NCI-H226 (cell line): ENCODE results near the gene CC2D2B.
A peak's percentile ranks its signal among the peaks of the same experiment; 100 is the strongest.
"Not testable (repeated sequence)": the region's sequence is repeated elsewhere in the genome, so short reads cannot be mapped to it uniquely, and the experiment has no call there.

ENCODE experiments used
- DNase-seq: peaks from one replicate; pipeline ENCODE4 v3.0.0-alpha.2; 2015

CC2D2B gene

GRCh38 chr10:95907456-95908253 is at the start of gene CC2D2B:
Gene CC2D2B (plus strand): TSS chr10:95907975. CDS start chr10:95911324, 3,349 bp downstream.
- peak; percentile 51 for DNase-seq

- DNase-seq: no peak
Measured at GRCh38 chr10:95860166-95860940, 47.4 kb upstream of the CC2D2B start.

GRCh38 chr10:95861386-95861785 is 46.4 kb upstream of the CC2D2B start:
- no peak for DNase-seq

- DNase-seq: peak; percentile 4
Measured at GRCh38 chr10:95864906-95865813, 42.6 kb upstream of the CC2D2B start.

GRCh38 chr10:95865814-95866466 is 41.8 kb upstream of the CC2D2B start:
- no peak for DNase-seq

- DNase-seq: no peak
Measured at GRCh38 chr10:95866467-95866842, 41.3 kb upstream of the CC2D2B start.

GRCh38 chr10:95867866-95868265 is 39.9 kb upstream of the CC2D2B start:
- DNase-seq: no peak

- no peak for DNase-seq
Measured at GRCh38 chr10:95872158-95872711, 35.5 kb upstream of the CC2D2B start.

- DNase-seq: no peak
Measured at GRCh38 chr10:95873139-95873538, 34.6 kb upstream of the CC2D2B start.

GRCh38 chr10:95873651-95874050 is 34.1 kb upstream of the CC2D2B start:
- DNase-seq: no peak

- DNase-seq: not testable (repeated sequence)
Measured at GRCh38 chr10:95874783-95875182, 33.0 kb upstream of the CC2D2B start.

GRCh38 chr10:95876756-95877155 is 31.0 kb upstream of the CC2D2B start:
- DNase-seq: no peak

GRCh38 chr10:95877881-95878280 is 29.9 kb upstream of the CC2D2B start:
- DNase-seq: no peak

GRCh38 chr10:95880704-95881103 is 27.1 kb upstream of the CC2D2B start:
- no peak for DNase-seq

GRCh38 chr10:95881316-95881715 is 26.5 kb upstream of the CC2D2B start:
- no peak for DNase-seq

GRCh38 chr10:95889830-95890229 is 17.9 kb upstream of the CC2D2B start:
- DNase-seq: no peak

- no peak for DNase-seq
Measured at GRCh38 chr10:95896071-95896850, 11.5 kb upstream of the CC2D2B start.

- not testable (repeated sequence) for DNase-seq
Measured at GRCh38 chr10:95905897-95906580, 1.7 kb upstream of the CC2D2B start.

GRCh38 chr10:95906677-95907455 is 909 bp upstream of the CC2D2B start:
- DNase-seq: peak; percentile 12

- DNase-seq: no peak
Measured at GRCh38 chr10:95908450-95908849, 675 bp downstream of the CC2D2B start.
